Endodermal cell (in vitro differentiated cells): ENCODE results near the gene WFDC11. TPM values are rescaled to one million over a fixed set of nuclear protein-coding genes. Genes with fewer than 3 reads are reported as not detected.

Experiments
- DNase-seq: peaks from one replicate; pipeline ENCODE4 v3.0.0-alpha.2; 2017
- H3K27ac ChIP-seq: 2 replicates; pipeline ENCODE4 v1.5.1; 2013; ENCODE audit warnings: mild to moderate bottlenecking, low read depth, low read length, moderate library complexity
- H3K27me3 ChIP-seq: 2 replicates; pipeline ENCODE4 v1.6.1; 2013; ENCODE audit warnings: mild to moderate bottlenecking, low read length, moderate library complexity; ENCODE audit not compliant: insufficient read depth, control insufficient read depth, poor library complexity, severe bottlenecking
- H3K36me3 ChIP-seq: 2 replicates; pipeline ENCODE4 v1.7.0; 2013; ENCODE audit warnings: mild to moderate bottlenecking, low read length, moderate library complexity; ENCODE audit not compliant: control insufficient read depth, insufficient read depth
- H3K4me1 ChIP-seq: one replicate; pipeline ENCODE4 v1.7.0; 2013; ENCODE audit warnings: low read length; ENCODE audit not compliant: control insufficient read depth, insufficient read depth
- H3K4me3 ChIP-seq: 2 replicates; pipeline ENCODE4 v1.5.1; 2013; ENCODE audit warnings: mild to moderate bottlenecking, low read length, moderate library complexity
- H3K9ac ChIP-seq: 2 replicates; pipeline ENCODE4 v1.6.1; 2013; ENCODE audit warnings: mild to moderate bottlenecking, low read length, moderate library complexity; ENCODE audit not compliant: poor library complexity, severe bottlenecking; ENCODE audit errors: extremely low read depth
- H3K9me3 ChIP-seq: 2 replicates; pipeline ENCODE4 v1.6.1; 2013; ENCODE audit warnings: mild to moderate bottlenecking, low read length, moderate library complexity; ENCODE audit not compliant: control insufficient read depth
- H3K27ac Mint-ChIP-seq: 2 replicates; pipeline ENCODE4 v1.8.0; 2020; ENCODE audit warnings: mixed read lengths
- H3K27me3 Mint-ChIP-seq: 2 replicates; pipeline ENCODE4 v1.8.0; 2021; ENCODE audit warnings: mild to moderate bottlenecking, mixed read lengths; ENCODE audit not compliant: insufficient read depth
- H3K36me3 Mint-ChIP-seq: 2 replicates; pipeline ENCODE4 v1.8.0; 2020; ENCODE audit warnings: low read depth, mixed read lengths
- H3K4me1 Mint-ChIP-seq: 2 replicates; pipeline ENCODE4 v1.8.0; 2020; ENCODE audit warnings: mixed read lengths
- H3K4me3 Mint-ChIP-seq: 2 replicates; pipeline ENCODE4 v1.8.0; 2020; ENCODE audit warnings: mild to moderate bottlenecking, moderate library complexity, mixed read lengths
- H3K9me3 Mint-ChIP-seq: 2 replicates; pipeline ENCODE4 v1.8.0; 2020; ENCODE audit warnings: mild to moderate bottlenecking, mixed read lengths
- CTCF ChIP-seq: fragments of 200-600 bp; sonication (generic); conservative IDR thresholded peaks from 2 replicates; pipeline ENCODE4 v1.5.0; 2021; ENCODE audit warnings: antibody characterized with exemption, mild to moderate bottlenecking
- WGBS, 2 experiments: methylation state at CpG; one replicate each; pipeline versions ENCODE4 v1.1.5 to v1.1.7; 2013; ENCODE audit warnings: missing lambda C conversion rate in 2 of 2, mixed read lengths in 1 of 2; ENCODE audit not compliant: insufficient coverage in 1 of 2, insufficient read length in 1 of 2; 5-methylcytosine and 5-hydroxymethylcytosine counted together
- total RNA-seq, 2 donors: library from RNA; stranded (reverse); fragmentation: NEBNext Ultra II Directional in 1 of 2; extraction: Animal tissue kit (Norgen Biotek cat#: 25700) in 1 of 2; gene quantifications; 2 replicates in 1 of 2; 3 replicates in 1 of 2; pipeline ENCODE4 v1.2.1, GENCODE V29; 2021

Gene WFDC11
- total RNA-seq, 2 donors from 2014 or later: not detected

- Mint-ChIP-seq H3K4me3 (no peak overlapping the region), H3K9me3 (peaks cover 19% of the 10 kb centered on the region), H3K36me3 (peaks cover 2% of the 10 kb centered on the region), H3K27me3 (no peaks in the 10 kb centered on the region), H3K4me1 (no peaks in the 10 kb centered on the region), H3K27ac (no peak overlapping the region)
- no peak overlapping the region for H3K9ac ChIP-seq
- H3K27ac ChIP-seq: no peak overlapping the region
- 98 to 100% methylated on average over 1 to 2 of the region's 2 CpGs for WGBS, 2 experiments
- TF ChIP-seq CTCF: no peak
- peaks cover 27% of the 10 kb centered on the region for H3K9me3 ChIP-seq
- no peaks in the 10 kb centered on the region for H3K4me1 ChIP-seq
- no peaks in the 10 kb centered on the region for H3K36me3 ChIP-seq
- H3K27me3 ChIP-seq: no peaks in the 10 kb centered on the region
- no peak for DNase-seq
- no peak overlapping the region for H3K4me3 ChIP-seq
Observed at GRCh38 chr20:45621593-45621992, 48.4 kb downstream of the WFDC11 start.

DNA sequence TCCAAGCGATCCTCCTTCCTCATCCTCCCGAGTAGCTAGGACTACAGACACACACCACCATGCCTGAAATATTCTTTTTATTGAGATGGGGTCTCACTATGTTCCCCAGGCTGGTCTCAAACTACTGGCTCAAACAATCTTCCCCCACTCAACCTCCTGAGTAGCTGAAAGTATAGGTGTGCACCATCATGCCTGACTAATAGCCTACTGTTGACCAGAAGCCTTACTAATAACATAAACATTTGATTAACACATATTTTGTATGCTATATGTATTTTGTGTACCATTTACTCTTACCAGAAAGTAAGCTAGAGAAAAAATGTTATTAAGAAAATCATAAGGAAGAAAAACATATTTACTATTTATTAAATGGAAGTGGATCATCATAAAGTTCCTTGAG is 52.4 kb downstream of the WFDC11 start:
- H3K36me3 ChIP-seq: no peaks in the 10 kb centered on the region
- no peak for DNase-seq
- H3K36me3 Mint-ChIP-seq: no peaks in the 10 kb centered on the region
- H3K9ac ChIP-seq: no peak overlapping the region
- H3K4me1 ChIP-seq: no peaks in the 10 kb centered on the region
- H3K27ac ChIP-seq: no peak overlapping the region
- no peak for TF ChIP-seq CTCF
- H3K27me3 Mint-ChIP-seq: no peaks in the 10 kb centered on the region
- H3K4me3 Mint-ChIP-seq: no peak overlapping the region
- H3K4me1 Mint-ChIP-seq: no peaks in the 10 kb centered on the region
- WGBS, 2 experiments: 88 to 100% methylated on average over 1 of the region's 2 CpGs
- peaks cover 3% of the 10 kb centered on the region for H3K9me3 Mint-ChIP-seq
- H3K27ac Mint-ChIP-seq: no peak overlapping the region
- no peaks in the 10 kb centered on the region for H3K9me3 ChIP-seq
- H3K27me3 ChIP-seq: no peaks in the 10 kb centered on the region
- no peak overlapping the region for H3K4me3 ChIP-seq

DNA sequence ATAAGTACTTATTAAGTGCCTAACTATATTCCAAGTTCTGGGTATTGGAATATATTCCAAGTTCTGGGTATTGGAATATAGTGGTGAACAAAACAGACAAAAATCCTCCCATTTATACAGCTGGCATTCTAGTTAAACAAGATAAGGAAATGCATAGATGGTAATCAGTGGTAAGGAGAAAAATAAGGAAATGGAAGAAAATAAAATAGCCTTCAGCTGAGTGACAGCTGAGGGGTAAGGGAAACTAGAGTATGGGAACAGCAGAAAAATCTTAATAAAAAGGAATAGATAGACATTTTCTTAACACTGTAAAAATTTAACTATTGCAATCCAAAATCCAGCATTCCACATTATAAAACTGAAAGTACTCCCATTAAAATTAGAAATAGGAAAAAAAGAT is 57.7 kb downstream of the WFDC11 start:
- Histone ChIP-seq H3K36me3 (no peaks in the 10 kb centered on the region), H3K9me3 (peaks cover 6% of the 10 kb centered on the region), H3K27me3 (no peaks in the 10 kb centered on the region), H3K4me3 (no peak overlapping the region), H3K9ac (no peak overlapping the region), H3K27ac (no peak overlapping the region), H3K4me1 (no peaks in the 10 kb centered on the region)
- Mint-ChIP-seq H3K4me3 (no peak overlapping the region), H3K27ac (no peak overlapping the region), H3K4me1 (no peaks in the 10 kb centered on the region), H3K27me3 (no peaks in the 10 kb centered on the region), H3K36me3 (peaks cover 2% of the 10 kb centered on the region), H3K9me3 (peaks cover 13% of the 10 kb centered on the region)
- TF ChIP-seq CTCF: no peak
- DNase-seq: no peak
